ENCODE measurements around the gene DPM1. TPM values are rescaled to one million over a fixed set of nuclear protein-coding genes. Genes with fewer than 3 reads are reported as not detected.

DPM1 gene
- total RNA-seq, 4 donors from 2014 or later: 40.6 to 73.7 (median 48.6) TPM

DNA sequence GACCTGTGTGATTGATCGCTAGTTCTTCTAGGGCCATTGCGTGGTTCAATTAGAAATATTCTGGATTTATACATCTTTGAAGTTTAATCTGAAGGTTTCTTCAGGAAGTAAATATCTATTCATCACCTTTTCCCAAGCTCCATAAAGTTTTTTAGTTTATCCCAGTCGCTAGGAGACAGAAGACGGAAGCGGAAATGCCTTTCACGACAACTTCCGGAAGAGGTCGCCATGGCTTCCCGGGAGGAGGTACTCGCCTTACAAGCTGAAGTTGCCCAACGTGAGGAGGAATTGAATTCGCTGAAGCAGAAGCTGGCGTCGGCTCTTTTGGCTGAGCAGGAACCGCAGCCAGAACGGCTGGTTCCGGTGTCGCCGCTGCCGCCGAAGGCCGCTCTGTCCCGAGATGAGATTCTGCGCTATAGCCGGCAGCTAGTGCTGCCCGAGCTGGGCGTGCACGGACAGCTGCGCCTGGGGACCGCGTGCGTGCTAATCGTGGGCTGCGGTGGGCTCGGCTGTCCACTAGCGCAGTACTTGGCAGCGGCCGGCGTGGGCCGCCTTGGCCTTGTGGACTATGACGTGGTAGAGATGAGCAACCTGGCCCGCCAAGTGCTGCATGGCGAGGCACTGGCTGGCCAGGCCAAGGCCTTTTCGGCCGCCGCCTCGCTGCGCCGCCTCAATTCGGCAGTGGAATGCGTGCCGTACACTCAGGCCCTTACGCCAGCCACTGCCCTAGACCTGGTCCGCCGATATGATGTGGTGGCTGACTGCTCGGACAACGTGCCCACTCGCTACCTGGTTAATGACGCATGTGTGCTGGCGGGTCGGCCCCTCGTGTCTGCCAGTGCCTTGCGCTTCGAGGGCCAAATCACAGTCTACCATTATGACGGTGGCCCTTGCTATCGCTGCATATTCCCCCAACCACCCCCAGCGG is 547 bp upstream of the DPM1 start, which contains the start of gene MOCS3:
Gene MOCS3, plus strand, starts transcription at position 204 of the 928 bp plus-strand sequence. Its CDS starts 25 bp downstream, at position 229.
- TF ChIP-seq, protein P1, sequence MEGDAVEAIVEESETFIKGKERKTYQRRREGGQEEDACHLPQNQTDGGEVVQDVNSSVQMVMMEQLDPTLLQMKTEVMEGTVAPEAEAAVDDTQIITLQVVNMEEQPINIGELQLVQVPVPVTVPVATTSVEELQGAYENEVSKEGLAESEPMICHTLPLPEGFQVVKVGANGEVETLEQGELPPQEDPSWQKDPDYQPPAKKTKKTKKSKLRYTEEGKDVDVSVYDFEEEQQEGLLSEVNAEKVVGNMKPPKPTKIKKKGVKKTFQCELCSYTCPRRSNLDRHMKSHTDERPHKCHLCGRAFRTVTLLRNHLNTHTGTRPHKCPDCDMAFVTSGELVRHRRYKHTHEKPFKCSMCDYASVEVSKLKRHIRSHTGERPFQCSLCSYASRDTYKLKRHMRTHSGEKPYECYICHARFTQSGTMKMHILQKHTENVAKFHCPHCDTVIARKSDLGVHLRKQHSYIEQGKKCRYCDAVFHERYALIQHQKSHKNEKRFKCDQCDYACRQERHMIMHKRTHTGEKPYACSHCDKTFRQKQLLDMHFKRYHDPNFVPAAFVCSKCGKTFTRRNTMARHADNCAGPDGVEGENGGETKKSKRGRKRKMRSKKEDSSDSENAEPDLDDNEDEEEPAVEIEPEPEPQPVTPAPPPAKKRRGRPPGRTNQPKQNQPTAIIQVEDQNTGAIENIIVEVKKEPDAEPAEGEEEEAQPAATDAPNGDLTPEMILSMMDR (IDR thresholded peaks at IDR 0.05; ENCODE audit: low read depth): no peak

DNA sequence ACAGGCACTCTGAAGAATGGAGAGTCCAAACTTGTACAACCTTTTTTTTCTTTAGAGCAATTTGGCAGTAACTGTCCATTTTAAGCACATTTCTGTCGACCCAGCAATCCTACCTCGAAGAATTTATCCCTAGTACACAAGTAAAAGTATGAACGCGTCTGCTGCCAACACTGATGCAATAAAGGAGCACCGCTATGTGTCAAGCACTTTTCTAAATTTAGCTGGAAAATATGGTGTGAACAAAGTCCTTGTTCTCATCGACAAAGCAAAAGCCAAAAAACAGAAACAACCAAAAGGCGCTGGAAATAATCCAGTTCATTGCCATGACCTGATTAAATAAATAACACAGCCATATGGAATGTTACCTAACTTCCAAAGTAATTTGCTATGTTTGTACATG is 1.1 kb downstream of the DPM1 start:
- TF ChIP-seq, protein P1 (IDR thresholded peaks at IDR 0.05; ENCODE audit: low read depth): no peak

GRCh38 chr20:50953821-50954220 is 4.5 kb downstream of the DPM1 start:
- TF ChIP-seq, protein P1 (IDR thresholded peaks at IDR 0.05; ENCODE audit: low read depth): no peak

DNA sequence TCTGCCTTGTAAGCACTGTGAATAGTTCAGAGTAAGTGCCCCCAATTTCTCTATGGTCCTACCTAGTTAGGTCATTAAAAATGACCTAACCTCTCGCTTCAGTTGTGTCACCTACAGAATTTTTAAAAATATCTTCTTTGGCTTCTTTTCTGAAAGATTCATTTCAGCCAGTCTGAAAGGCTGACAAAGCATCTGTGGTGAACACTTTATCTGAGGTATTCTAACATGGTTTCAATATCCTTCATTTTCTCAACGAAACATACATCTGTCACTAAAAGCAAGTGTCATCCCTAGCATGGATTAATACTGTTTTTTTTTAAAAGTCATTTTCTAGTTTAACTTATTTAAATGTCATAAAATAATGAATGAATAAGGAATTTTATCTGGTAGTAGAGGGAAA is 5.1 kb downstream of the DPM1 start:
- TF ChIP-seq, protein P1 (IDR thresholded peaks at IDR 0.05; ENCODE audit: low read depth): no peak

- TF ChIP-seq, protein P1 (IDR thresholded peaks at IDR 0.05; ENCODE audit: low read depth): no peak
Measured at GRCh38 chr20:50948132-50948785, 10.1 kb downstream of the DPM1 start.

DNA sequence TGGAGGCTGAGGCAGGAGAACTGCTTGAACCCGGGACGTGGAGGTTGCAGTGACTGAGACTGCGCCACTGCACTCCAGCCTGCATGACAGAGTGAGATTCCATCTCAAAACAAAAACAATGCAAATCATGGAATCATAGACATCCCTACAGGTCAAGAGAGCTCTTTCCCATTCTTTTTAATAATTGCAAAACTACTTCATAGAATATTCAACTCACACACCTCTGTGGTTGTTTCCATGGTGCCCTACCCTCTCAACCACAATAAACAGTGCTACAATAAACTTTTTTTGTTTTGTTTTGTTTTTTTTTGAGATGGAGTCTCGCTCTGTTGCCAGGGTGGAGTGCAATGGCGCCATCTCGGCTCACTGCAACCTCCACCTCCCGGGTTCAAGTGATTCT is 15.3 kb downstream of the DPM1 start:
- TF ChIP-seq, protein P1 (IDR thresholded peaks at IDR 0.05; ENCODE audit: low read depth): no peak

- TF ChIP-seq, protein P1 (IDR thresholded peaks at IDR 0.05; ENCODE audit: low read depth): no peak
Measured at GRCh38 chr20:50933589-50933988, 24.7 kb downstream of the DPM1 start.
